Germinal center (tissue), 1 donor: Measurements from ENCODE around the gene CASP1.
"Not testable (repeated sequence)": the region's sequence is repeated elsewhere in the genome, so short reads cannot be mapped to it uniquely, and the experiment has no call there.

Experiments used
- DNase-seq: peaks from one replicate; pipeline ENCODE4 v3.0.0; 2012; ENCODE audit warnings: mixed read lengths, low spot score

Gene CASP1

GRCh38 chr11:105034813-105035620 is at the start of gene CASP1:
CASP1 (minus strand) TSS chr11:105035144; CDS start chr11:105035113, 31 bp downstream.
- peak; percentile 17 for DNase-seq

- no peak for DNase-seq
These were observed 46.6 kb upstream of the CASP1 start for GRCh38 chr11:105081412-105082150.

GRCh38 chr11:105080171-105080906 is 45.4 kb upstream of the CASP1 start:
- DNase-seq = not testable (repeated sequence)

GRCh38 chr11:105078283-105078682 is 43.3 kb upstream of the CASP1 start:
- no peak for DNase-seq

- not testable (repeated sequence) for DNase-seq
These were observed 42.3 kb upstream of the CASP1 start for GRCh38 chr11:105077141-105077790.

GRCh38 chr11:105074166-105074530 is 39.2 kb upstream of the CASP1 start:
- no peak for DNase-seq

- DNase-seq = no peak
These were observed 38.7 kb upstream of the CASP1 start for GRCh38 chr11:105073456-105074165.

GRCh38 chr11:105072080-105072479 is 37.1 kb upstream of the CASP1 start:
- not testable (repeated sequence) for DNase-seq

- no peak for DNase-seq
These were observed 36.3 kb upstream of the CASP1 start for GRCh38 chr11:105071089-105071732.

- no peak for DNase-seq
These were observed 35.4 kb upstream of the CASP1 start for GRCh38 chr11:105070306-105070705.

GRCh38 chr11:105069749-105070148 is 34.8 kb upstream of the CASP1 start:
- not testable (repeated sequence) for DNase-seq

GRCh38 chr11:105063245-105063941 is 28.4 kb upstream of the CASP1 start:
- not testable (repeated sequence) for DNase-seq

- no peak for DNase-seq
These were observed 22.5 kb upstream of the CASP1 start for GRCh38 chr11:105057432-105057831.

GRCh38 chr11:105056446-105056845 is 21.5 kb upstream of the CASP1 start:
- DNase-seq = no peak

GRCh38 chr11:105054723-105055493 is 20.0 kb upstream of the CASP1 start:
- no peak for DNase-seq

GRCh38 chr11:105052487-105052886 is 17.5 kb upstream of the CASP1 start:
- DNase-seq = no peak

- no peak for DNase-seq
These were observed 16.6 kb upstream of the CASP1 start for GRCh38 chr11:105051559-105051958.

- DNase-seq = no peak
These were observed 14.5 kb upstream of the CASP1 start for GRCh38 chr11:105049481-105049880.

- no peak for DNase-seq
These were observed 12.1 kb upstream of the CASP1 start for GRCh38 chr11:105046898-105047579.
